Adrenal gland (tissue), 12 donors: Measurements from ENCODE around the gene ZC3H12A. TPM values are rescaled to one million over a fixed set of nuclear protein-coding genes. Genes with fewer than 3 reads are reported as not detected.
A peak's percentile ranks its signal among the peaks of the same experiment; 100 is the strongest.

Experiments used
- DNase-seq, 7 donors: peaks; one replicate each; pipeline ENCODE4 v3.0.0-alpha.2; 2019 to 2020
- H3K27ac ChIP-seq, 5 donors: fragments of 200-600 bp; sonication (generic) in 4 of 5; 1 replicate in 3 of 5; 2 replicates in 2 of 5; pipeline versions ENCODE4 v1.5.1 to v1.8.0; 2016 to 2020; ENCODE audit warnings: mild to moderate bottlenecking in 1 of 5
- H3K27me3 ChIP-seq: fragments of 200-600 bp; 2 replicates; pipeline ENCODE4 v1.8.0; 2021
- H3K36me3 ChIP-seq, 2 donors: fragments of 200-600 bp; replicated peaks in 1 of 2; 1 replicate in 1 of 2; 2 replicates in 1 of 2; pipeline versions ENCODE4 v1.5.1 to v1.8.0; 2018 to 2022
- H3K4me1 ChIP-seq, 2 donors: fragments of 200-600 bp; replicated peaks in 1 of 2; 1 replicate in 1 of 2; 2 replicates in 1 of 2; pipeline versions ENCODE4 v1.5.1 to v1.8.0; 2018 to 2021
- H3K4me3 ChIP-seq, 4 donors: fragments of 200-600 bp; sonication (generic) in 3 of 4; one replicate each; pipeline ENCODE4 v1.5.1; 2016 to 2018
- H3K9me3 ChIP-seq, 3 donors: fragments of 200-600 bp; sonication (generic) in 1 of 3; replicated peaks in 1 of 3; 1 replicate in 2 of 3; 2 replicates in 1 of 3; pipeline versions ENCODE4 v1.5.1 to v1.8.0; 2016 to 2021
- POLR2A ChIP-seq, 2 donors: fragments of 450-650 bp; IDR thresholded peaks; one replicate each; pipeline ENCODE4 v1.6.1; 2017; ENCODE audit warnings: antibody characterized with exemption in 2 of 2, mild to moderate bottlenecking in 2 of 2, moderate library complexity in 1 of 2
- WGBS, 4 donors: extraction: QIAGEN DNeasy Blood & Tissue Kit in 2 of 4; methylation state at CpG; one replicate each; pipeline versions ENCODE4 v1.1.5 to v1.1.7; 2013 to 2017; 5-methylcytosine and 5-hydroxymethylcytosine counted together
- intact Hi-C, 2 donors: fragments of 100-400 bp; cut with DNase I; formaldehyde crosslinking; loops; one replicate each; pipeline versions ENCODE4 v1.14.1 to v1.15.0; 2022 to 2023
- polyA plus RNA-seq, 3 donors: library from polyadenylated mRNA; stranded (reverse); fragments of 200-250 nt in 2 of 3; fragments of 350-450 nt in 1 of 3; fragmentation: Illumina TruSeq in 1 of 3; extraction: RNeasy Lipid Tissue Mini Kit (QIAGEN cat#74804) in 1 of 3; gene quantifications; one replicate each; pipeline ENCODE4 v1.2.3, GENCODE V29; 2013 to 2014
- total RNA-seq, 9 donors: library from RNA; depleted of rRNA in 4 of 9; stranded (reverse); fragments of >200 nt in 4 of 9; fragments of 120-200 nt in 1 of 9; fragmentation: NEBNext Ultra II Directional in 1 of 9; extraction: Animal tissue kit (Norgen Biotek cat#: 25700) in 1 of 9; gene quantifications; one replicate each; pipeline versions ENCODE4 v1.1.0 to v1.2.4, GENCODE V29; 2013 to 2023
- TF ChIP-seq, protein P1 (sequence below), 6 experiments: fragments of 450-650 bp in 4 of 6; fragments of 200-600 bp in 2 of 6; sonication (generic) in 1 of 6; IDR thresholded peaks; 1 replicate in 5 of 6; 2 replicates in 1 of 6; pipeline versions ENCODE4 v1.5.1 to v1.8.0; 2016 to 2021; ENCODE audit warnings: antibody characterized with exemption in 6 of 6, mild to moderate bottlenecking in 2 of 6, moderate library complexity in 1 of 6
- donor health status: healthy with polysubstance abuse.
- donor health status: Bipolar disorder and iron deficiency.
- donor health status: DM: yes; HTN: yes; CAD: no.
- donor health status: DM: no; HTN: no; CAD: no.
- donor health status: DM: no; HTN: no; CAD: no.
- donor health status: DM: yes; HTN: yes; CAD: no.

The ZC3H12A gene
- total and polyA plus RNA-seq, 12 donors = 3.2 to 53.0 (median 17.4) TPM

GRCh38 chr1:37481289-37482003 lies 7.1 kb downstream of the ZC3H12A start:
- DNase-seq = peak in 6 of 7 donors; percentile 35 to 60 (median 47)

DNA sequence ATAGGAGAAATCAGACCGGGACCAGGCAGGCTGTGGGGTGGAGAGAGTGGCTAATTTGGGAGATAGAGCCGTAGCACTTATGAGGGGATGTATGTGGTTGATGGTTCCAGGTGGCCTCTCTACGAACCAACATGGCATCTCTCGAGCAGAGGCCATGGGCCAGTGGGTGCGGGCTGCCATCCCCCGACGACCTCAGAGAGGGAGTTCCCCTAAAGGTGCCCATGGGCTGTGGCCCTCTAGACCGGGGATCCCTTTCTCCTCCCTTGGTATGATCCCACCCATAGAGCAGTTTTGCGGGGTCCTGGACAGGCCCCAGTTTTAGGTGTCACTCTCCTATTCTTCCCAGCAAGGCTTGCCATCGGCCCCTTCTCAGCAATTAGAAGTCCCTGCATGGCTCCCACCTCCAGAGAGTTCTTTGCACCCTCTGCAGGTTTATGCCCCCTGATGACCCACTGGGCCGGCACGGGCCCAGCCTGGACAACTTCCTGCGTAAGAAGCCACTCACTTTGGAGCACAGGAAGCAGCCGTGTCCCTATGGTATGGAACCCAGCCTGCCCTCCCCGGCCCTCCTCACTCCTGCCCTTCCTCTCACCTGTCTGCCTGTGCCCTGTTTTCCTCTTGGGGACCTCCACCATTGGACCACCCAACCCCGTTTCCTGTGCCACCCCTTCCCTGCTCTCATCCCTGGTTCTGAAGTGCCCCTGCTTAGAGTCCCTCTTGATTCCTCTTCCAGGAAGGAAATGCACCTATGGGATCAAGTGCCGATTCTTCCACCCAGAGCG lies 7.8 kb downstream of the ZC3H12A start:
- Histone ChIP-seq H3K4me1 (peaks cover 74 to 96% of the 10 kb centered on the region in 2 donors), H3K27ac (peak overlapping the region in 3 of 5 donors; percentile 90 to 98 (median 95))

More at GRCh38 chr1:37481289-37482003, 7.1 kb downstream of the ZC3H12A start:
- peaks cover 72 to 96% of the 10 kb centered on the region in 2 donors for H3K4me1 ChIP-seq
- TF ChIP-seq, protein P1, sequence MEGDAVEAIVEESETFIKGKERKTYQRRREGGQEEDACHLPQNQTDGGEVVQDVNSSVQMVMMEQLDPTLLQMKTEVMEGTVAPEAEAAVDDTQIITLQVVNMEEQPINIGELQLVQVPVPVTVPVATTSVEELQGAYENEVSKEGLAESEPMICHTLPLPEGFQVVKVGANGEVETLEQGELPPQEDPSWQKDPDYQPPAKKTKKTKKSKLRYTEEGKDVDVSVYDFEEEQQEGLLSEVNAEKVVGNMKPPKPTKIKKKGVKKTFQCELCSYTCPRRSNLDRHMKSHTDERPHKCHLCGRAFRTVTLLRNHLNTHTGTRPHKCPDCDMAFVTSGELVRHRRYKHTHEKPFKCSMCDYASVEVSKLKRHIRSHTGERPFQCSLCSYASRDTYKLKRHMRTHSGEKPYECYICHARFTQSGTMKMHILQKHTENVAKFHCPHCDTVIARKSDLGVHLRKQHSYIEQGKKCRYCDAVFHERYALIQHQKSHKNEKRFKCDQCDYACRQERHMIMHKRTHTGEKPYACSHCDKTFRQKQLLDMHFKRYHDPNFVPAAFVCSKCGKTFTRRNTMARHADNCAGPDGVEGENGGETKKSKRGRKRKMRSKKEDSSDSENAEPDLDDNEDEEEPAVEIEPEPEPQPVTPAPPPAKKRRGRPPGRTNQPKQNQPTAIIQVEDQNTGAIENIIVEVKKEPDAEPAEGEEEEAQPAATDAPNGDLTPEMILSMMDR (IDR thresholded peaks at IDR 0.05) = no peak
- no peak for TF ChIP-seq POLR2A (IDR thresholded peaks at IDR 0.05)
- 51 to 61% (median 54%) methylated on average over 14 to 26 of the region's 26 CpGs for WGBS, 4 donors
- peaks cover 0 to 51% of the 10 kb centered on the region in 2 donors for H3K36me3 ChIP-seq
- no peaks in the 10 kb centered on the region for H3K9me3 ChIP-seq
- intact Hi-C loops = no loop called here
- H3K27me3 ChIP-seq = no peaks in the 10 kb centered on the region
- peak overlapping the region in 3 of 5 donors; percentile 90 to 98 (median 95) for H3K27ac ChIP-seq
- no peak overlapping the region for H3K4me3 ChIP-seq

DNA sequence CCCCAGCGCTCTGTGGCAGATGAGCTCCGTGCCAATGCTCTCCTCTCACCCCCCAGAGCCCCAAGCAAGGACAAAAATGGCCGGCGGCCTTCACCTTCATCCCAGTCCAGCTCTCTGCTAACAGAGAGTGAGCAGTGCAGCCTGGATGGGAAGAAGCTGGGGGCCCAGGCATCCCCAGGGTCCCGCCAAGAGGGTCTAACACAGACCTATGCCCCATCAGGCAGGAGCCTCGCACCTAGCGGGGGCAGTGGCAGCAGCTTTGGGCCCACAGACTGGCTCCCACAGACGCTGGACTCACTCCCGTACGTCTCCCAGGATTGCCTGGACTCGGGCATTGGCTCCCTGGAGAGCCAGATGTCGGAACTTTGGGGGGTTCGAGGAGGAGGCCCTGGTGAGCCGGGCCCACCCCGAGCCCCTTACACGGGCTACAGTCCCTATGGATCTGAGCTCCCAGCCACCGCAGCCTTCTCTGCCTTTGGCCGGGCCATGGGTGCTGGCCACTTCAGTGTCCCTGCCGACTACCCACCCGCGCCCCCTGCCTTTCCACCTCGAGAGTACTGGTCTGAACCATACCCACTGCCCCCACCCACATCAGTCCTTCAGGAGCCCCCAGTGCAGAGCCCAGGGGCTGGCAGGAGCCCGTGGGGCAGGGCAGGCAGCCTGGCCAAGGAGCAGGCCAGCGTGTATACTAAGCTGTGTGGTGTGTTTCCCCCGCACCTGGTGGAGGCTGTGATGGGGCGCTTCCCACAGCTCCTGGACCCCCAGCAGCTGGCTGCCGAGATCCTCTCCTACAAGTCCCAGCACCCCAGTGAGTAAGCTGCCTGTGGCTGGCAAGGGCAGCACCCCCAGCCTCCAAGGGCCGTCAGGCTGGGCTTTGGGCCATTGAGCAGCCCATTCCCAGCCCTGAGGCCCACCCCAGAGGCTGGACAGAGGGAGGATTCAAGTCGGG lies 8.7 kb downstream of the ZC3H12A start:
- peaks cover 66 to 94% of the 10 kb centered on the region in 2 donors for H3K4me1 ChIP-seq
- no peaks in the 10 kb centered on the region for H3K27me3 ChIP-seq
- intact Hi-C loops = no loop called here
- 51 to 75% (median 68%) methylated on average over 5 to 29 of the region's 29 CpGs for WGBS, 4 donors
- H3K9me3 ChIP-seq = no peaks in the 10 kb centered on the region
- no peak for TF ChIP-seq POLR2A (IDR thresholded peaks at IDR 0.05)
- TF ChIP-seq, protein P1 (IDR thresholded peaks at IDR 0.05) = no peak
- H3K4me3 ChIP-seq = no peak overlapping the region
- H3K27ac ChIP-seq = peak overlapping the region; percentile 35 to 98 (median 71)
- H3K36me3 ChIP-seq = peaks cover 0 to 47% of the 10 kb centered on the region in 2 donors
- peak in 6 of 7 donors; percentile 24 to 52 (median 31) for DNase-seq

More for the DNA sequence above, 7.8 kb downstream of the ZC3H12A start:
- TF ChIP-seq, protein P1 (IDR thresholded peaks at IDR 0.05) = no peak
- no peak for TF ChIP-seq POLR2A (IDR thresholded peaks at IDR 0.05)
- intact Hi-C loops = no loop called here
- Histone ChIP-seq H3K9me3 (no peaks in the 10 kb centered on the region), H3K27me3 (no peaks in the 10 kb centered on the region), H3K4me3 (no peak overlapping the region), H3K36me3 (peaks cover 0 to 51% of the 10 kb centered on the region in 2 donors)
- DNase-seq = peak in 2 of 7 donors; percentile 27 to 46
- 70 to 81% (median 74%) methylated on average over 11 to 18 of the region's 18 CpGs for WGBS, 4 donors
